HG02973 (cell line): ENCODE data around the gene THBS4.
A peak's percentile ranks its signal among the peaks of the same experiment; 100 is the strongest.

Source experiments
- ATAC-seq: cut with Tn5 transposase; IDR thresholded peaks from one replicate; pipeline ENCODE4 v1.9.1; 2021; ENCODE audit warnings: moderate library complexity; ENCODE audit not compliant: unreplicated experiment

THBS4 gene

DNA sequence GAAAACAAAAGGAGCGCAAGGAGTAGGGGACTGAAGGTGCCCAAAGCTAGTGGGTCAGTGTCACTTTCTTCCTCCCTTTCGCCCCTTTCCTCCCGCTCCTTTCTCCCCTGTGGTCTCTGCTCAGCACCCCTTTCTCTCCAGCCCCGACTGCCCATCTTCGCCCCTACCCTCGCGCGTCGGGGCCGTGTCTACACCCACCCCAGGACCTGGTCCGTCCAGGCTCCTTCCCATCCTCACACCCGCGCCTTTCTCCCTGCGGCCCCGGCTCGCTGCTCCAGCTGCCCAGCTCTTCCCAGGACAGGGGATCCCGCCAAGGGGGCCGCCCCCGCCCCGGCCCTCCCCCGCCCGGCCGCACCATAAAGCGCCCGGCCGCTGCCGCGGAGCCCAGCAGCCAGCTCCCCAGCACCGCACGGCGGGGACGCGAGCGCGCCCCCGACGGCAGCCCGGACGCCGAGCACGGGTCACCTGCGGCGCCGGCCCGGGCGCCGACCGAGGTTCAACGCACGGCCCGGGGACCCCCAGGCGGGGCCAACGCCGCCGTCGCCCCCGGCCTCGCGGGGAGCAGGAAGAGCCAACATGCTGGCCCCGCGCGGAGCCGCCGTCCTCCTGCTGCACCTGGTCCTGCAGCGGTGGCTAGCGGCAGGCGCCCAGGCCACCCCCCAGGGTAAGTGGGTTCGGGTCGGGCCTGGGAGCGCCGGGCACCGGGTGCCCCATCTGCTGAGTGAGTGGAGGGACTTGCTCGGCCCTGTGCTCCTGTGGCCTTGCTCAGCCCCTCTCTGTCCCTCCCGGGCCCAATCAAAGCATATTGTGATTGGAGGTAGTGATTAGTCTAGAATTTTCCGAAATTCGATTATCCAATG is at the start of gene THBS4:
THBS4 (plus strand) TSS at position 387 of the 860 bp plus-strand sequence; CDS start at position 577, 190 bp downstream.
- no peak for ATAC-seq

DNA sequence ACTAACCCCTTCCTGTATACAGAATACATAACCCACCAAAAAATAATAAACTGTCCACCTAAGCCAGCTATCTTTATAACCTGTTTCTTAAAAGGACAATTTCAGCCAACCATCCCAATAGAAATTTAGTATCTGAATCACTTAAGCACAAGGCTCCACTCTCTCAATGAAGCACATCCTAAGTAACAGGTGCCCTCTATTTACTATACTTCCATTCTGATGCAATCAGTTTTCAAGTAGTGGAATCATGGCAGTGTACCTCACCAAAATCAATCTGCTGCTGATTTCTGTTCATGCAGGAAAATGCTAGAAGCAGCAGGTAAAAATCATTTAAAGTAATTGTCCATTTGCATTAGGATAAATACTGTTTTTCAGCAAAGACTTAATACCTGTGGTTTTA is 48.9 kb upstream of the THBS4 start:
- no peak for ATAC-seq

DNA sequence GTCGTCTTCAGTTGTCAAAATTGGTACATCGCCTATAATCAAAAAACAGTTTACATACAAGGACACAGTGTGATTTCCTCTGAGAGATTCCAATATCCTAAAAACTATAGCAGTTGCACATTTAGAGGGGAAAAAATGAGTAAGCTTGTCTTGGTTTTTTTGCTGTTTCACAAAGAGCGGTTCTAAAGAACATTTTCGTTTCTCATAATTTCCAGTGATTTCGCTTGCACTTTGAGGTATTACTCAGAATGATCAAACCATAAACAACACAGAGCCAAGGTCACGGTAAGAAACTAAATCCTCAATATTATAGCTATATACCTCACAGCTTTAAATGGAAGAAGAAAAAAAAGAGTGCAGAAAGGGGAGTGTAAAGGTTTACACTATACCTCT is 44.9 kb upstream of the THBS4 start:
- ATAC-seq = peak; percentile 60

DNA sequence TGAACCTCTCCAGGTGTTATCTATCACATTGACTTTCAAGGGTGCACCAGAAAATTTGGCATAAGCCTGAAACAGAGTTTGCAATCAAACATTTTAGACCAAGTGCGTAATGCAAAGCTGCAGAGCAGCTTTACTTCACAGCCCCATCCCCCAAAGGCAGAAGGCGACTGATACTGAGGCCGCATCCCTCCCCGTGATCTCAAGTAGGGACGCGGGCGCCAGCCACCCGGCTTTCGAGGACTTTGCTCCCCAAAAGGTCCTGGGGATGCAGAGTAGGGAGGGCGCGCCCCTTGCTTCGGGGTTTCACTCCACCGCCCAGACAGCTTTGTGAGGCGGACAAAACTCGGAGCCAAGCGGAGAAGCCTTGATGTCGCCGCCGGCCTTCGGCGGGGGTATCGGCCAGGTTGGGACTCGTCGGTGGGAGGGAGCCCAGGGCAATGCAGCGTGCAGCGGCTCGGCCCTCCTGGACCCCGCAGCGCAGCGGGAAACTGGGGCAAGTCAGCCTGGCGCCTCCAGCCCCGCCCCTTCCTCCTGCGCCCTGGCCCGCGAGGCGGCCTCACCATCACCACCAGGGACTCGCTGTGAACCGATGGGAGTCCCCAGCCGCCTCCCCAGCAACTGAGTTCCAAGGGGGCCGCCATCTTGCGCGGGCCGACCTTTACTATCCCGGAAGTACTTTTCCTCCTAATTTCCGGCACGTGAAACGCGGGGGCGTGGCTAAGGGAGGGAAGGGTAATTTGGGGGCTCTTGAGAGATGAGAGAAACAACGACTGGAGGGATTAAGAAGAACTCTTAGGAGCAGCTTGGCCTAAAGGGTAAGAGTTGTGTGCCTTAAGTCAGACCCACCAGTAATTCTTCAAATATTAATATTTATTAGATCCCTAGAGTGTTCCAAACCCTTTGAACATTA is 44.3 kb upstream of the THBS4 start, which contains the start of gene MTX3:
MTX3 (minus strand) TSS at position 665 of the 910 bp plus-strand sequence; CDS start at position 641, 24 bp downstream.
- ATAC-seq = peak; percentile 71

DNA sequence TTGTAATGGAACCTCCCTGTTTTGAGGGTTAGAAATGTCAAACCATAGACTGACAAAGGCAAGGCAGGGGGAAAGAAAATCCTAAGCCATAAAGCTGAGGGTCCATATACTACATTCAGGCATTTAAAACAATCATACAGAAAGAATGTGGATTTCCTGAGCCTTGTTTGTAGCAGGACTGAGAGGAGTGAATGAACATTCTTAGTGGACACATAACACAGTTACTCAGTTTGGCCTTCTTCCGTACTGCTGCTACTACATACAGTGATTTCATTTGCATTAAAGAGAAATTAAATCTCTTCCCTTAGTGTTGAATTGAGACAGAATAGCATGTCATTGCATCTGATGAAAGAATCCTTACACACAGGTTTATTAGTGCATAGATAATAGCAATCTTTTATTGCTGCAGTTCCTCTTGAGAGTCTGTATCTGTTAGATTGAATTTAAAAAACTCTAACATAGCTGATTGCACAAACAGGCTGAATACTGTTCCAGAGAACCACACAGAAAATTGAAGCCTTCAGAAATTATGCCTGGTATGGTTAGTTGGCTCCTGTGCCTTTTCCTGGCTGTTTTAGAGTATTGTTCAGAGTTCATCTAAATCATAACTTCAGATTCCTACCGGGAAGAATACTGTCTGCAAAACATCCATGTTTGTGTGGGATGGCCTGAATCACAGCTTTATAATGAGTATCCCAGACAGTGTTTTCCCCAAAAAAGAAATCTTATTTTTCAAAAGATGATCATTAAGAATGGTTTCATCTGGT is 42.1 kb upstream of the THBS4 start:
- ATAC-seq = no peak

DNA sequence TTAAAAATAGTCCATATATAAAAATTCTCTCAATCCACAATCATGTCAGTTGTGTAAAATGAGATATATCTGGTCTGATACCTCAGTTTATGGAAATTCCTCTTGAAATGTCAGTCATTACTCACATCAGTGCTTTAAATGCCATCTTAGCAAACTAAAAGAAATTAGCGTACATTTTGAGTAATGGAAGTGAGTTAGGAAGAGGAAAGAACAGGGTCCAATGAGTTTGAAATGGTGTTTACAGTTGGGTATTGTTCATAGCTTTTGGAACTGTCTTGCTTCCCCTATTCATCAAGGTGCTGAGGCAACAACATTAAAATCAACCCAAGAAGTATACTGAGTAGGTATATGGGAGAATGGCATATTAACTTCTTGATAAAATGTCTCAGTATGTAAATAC is 35.4 kb upstream of the THBS4 start:
- ATAC-seq = no peak

DNA sequence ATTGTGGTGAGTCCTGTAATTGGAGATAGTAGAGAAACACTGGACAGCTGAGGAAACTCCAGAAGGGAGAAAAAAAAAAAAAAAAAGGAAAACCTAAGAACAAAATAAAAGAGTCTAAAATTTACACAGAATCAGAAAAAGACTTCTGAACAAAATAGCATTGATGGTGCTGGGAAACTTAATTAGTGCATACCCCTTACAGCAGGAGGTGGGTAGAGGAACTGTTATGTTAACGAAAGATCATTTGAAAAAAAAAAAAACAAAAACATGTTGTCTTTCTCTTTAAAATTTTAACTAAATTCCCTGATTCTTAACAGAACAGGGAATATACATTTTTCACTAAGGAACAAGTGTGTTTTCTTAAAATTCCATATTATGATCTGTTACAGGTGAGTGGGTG is 32.5 kb upstream of the THBS4 start:
- ATAC-seq = no peak

DNA sequence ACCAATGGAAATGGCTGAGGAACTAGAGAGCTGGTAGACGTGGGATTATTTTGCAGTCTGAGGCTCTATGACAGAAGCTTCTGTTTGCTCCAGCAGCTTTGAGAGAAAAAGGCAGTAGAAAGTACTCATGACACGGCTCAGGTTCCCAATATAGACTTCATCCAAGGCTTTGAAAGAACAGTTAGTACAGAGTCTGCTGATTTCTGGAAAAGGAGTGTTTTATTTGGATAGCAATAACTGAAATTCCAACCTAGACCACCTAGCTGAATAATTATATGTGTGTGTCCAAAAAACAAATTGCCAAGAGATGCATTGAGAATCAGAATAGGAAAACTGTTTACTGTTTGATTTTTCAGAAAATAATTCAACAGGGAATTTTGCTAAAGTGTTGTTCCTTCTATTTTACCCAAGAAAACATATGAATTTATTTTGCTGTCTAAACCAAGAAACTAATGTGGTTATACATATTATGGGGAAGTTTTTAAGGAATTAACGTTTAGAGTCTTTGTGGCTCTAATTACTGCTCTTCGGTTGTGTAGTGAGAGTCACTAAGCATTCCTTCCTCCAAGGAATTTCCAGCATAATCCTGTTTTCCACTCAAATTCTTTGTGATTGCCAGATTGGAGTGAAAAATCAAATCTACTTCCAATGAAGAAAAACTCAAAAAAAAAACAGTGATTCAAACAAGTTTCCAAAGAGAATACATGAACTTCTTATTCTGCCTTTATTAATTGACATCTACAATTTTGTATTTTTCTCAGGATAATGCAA is 26.0 kb upstream of the THBS4 start:
- no peak for ATAC-seq

DNA sequence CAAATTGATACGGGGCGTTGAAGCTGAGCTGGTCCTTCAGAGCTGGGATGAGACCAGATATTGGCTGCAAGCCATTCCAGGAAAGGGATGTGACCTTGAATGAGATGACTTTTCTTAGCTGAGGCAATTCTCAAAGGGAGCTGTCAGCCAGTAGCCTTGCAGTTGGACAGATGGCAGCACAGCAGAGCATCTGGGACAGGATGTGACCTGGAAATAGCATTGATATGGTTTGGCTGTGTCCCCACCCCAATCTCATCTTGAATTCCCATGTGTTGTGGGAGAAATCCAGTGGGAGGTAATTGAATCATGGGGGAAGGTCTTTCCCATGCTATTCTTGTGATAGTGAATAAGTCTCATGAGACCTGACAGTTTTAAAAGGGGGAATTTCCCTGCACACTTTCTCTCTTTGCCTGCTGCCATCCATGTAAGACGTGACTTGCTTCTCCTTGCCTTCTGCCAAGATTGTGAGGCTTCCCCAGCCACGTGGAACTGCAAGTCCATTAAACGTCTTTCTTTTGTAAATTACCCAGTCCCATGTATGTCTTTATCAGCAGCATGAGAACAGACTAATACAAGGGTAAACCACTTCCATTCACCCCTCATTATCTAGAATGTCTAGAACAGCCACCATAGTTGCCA is 24.3 kb upstream of the THBS4 start:
- no peak for ATAC-seq

DNA sequence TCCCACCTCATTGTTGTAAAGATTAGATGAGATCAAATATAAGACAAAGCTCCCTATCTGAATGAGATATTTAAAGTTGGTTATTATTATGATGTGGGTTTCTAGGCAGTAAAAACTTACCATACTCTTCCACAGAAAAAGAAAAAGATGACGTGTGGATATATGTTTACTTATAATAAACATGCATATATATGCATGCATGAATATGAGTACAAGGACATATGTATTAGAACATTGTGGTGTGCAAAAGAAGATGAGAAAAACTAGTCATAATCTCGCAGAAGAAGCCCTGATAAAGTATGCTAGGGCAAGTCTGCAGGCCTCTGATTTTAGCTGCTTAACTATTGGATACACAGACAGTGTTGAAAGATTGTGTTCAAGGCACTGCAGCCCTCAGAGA is 10.1 kb upstream of the THBS4 start:
- no peak for ATAC-seq

DNA sequence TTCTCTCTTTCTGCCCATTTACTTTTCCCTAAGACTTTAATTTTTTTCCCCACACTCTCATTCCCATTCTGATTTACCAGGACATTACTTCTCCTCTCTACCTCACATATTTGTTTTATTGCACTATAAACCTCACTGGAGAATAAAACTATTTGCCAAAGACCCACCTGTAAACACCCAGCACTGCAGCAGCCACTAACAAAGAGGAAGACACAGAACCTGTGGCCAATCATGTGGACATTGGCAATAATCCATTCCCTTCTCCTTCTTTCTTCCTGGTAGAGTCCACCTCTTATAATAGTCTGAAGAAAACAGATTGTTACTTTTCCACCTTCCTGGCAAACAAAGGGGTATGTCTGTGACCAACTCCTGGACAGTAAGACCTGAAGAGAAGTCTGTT is 8.3 kb upstream of the THBS4 start:
- ATAC-seq = no peak

DNA sequence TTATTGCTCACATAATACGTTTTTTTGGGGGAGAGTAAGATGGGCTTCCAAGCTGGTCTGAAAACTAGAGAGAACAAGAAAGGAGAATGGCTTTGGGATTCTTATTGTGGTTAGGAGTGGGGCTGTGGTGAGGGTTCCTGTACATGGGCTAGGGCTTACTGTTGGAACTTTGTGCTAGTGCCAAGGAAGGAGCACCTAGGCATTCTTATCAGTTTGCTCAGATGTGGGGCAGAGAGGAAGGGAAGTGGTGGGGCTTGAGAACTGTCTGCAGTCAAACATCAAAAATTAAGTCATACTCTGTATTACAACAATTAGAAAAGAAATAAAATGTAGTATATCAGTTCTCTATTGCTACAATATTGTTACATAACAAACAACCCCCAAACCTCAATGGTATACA is 4.0 kb upstream of the THBS4 start:
- no peak for ATAC-seq

DNA sequence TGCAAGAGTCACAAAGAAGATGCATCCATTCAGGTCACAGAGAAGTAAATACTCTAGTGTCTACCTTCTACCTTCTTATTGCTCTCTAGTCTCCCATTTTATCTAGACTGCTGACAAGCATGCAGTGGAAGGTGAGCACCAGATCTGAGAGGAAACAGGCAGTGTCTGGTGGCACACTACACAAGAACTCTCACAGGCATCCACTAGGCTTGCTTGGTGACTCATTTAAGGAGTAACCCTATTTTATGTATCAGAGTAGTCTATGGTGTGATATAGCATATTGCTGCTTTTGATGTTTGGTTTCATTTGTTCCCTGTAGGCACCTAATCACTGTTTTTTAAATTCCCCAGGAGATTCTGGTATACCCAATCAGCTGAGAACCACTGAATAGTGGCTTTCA is 1.6 kb upstream of the THBS4 start:
- ATAC-seq = no peak

DNA sequence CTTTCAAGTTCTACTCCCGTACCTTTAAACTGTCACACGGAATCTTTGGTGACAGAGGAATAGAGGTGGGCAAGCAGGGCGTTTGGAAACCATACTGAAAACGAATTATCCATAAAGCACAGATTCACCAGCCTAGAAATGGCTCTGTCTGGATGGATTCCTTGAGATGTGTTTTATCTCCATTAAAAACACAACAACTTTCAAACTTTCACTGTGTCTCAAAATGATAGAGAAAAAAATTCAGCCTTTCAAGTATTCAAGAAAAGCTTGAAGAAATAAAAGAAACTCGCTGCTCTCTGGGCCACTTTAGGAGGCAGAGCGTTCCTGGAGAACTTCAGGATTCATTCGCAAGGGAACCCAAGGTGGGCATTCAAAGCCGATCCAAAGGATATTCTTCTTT is 589 bp upstream of the THBS4 start:
- ATAC-seq = no peak

DNA sequence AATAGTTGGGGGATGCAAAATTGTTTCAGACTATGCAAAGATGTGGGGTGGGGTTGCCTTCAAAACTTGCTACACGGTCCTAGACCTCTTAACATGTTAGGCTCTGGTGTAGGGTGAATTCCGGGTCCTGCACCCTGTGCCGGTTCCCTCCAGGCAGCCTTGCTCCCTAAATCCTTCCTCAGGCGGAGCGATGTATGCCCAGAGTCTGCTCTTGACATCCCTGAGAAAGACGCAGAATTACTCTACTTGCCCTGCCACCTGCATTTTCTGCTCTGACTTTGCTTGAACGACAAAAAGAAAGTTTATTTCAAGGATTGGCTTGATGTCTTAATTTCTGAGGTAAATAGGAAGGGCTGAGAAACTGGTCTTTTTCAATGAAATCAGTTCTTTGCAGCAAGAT is 691 bp downstream of the THBS4 start:
- ATAC-seq = no peak

DNA sequence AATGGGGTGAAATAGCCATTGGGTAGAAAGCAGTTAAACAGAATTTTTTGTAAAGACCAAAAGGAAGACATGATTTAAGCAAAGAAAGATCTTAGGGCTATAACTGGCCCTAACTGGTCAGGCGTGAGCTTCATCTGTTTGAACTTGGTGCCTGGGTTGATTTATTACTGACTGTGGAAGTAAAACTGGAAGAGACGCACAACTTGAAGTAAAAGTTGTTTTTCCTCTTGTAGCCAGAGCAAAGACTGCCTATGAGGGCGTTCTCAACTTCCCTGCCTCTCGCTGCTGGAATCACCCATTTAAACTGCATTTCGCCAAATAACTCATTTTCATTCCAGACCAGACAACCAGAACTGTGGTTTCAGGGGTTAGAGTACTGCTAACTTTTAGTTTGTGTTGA is 1.5 kb downstream of the THBS4 start:
- ATAC-seq = no peak

DNA sequence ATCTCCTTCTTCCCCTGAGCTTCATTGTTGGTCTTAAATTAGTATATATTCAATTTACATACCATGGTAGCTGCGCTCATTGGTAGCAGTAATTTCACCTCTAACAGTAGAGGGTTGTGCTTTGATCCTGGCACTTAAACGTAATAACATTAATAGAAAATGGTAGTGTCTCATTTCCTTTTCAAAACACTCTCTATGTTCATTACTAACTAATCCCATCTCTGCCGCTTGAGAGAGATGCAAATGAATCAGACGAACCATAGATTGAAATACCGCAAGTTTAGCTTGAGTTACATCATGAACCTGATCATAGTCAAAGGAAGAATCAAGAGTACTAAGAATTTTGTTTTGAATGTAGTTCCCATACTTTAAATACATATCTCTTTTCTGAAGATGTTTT is 2.2 kb downstream of the THBS4 start:
- no peak for ATAC-seq

DNA sequence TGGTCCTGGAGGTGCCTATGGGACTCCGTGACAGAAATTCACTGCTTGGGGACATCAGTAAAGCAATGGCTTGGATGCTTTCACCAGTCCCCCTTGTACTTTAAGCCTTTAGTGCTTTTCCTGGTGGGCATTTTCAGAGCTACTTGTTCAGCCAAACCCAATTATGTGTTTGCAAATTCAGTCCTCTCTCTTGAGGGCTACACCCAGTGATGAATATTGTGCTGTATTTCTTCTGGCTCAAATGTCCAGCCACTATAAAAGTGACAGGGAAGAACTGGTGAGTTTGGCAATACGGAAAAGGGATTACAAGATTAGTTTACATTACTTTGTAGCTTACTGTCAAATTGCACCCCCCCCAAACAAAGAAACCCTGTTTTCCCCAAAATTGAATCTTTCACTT is 4.5 kb downstream of the THBS4 start:
- ATAC-seq = no peak

DNA sequence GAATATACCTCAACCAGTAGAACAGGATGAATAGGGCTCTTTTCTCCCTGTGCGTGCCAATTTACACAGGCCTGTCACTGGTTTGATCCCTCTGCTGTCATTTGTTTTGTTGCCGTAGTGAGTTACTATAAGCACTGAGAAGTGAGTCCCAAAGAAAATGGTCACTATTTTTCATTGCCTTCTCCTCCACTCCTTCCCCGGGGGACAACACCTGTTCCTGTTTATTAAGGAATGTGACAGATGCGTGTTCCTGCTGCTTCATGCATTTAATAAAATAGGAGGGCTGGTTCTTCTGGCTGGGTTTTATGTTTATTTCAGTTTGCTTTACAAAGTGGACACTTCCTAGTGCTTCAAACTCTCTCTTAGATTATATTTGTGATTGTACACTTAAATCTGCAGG is 6.4 kb downstream of the THBS4 start:
- ATAC-seq = no peak

DNA sequence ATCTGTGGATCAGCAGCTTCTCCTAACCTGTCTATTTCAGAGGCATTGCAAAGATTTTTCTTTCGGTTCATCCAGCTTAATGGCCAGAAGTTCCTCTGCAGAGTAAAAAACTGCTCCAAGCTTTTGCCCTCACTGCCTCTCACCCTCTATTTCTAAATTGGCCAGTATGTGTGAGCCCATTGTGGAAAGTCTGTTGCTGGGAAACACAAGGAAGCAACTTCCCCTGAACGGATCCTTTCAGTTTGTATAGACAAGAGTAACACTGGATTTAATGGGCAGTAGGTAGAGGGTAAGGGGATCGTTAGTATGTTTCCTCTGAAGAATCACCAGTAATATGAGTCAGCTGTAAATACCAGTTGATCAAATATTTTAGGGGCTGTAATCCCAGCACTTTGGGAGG is 7.2 kb downstream of the THBS4 start:
- ATAC-seq = no peak
